Measurements from ENCODE around the gene TMEM72. TPM values are rescaled to one million over a fixed set of nuclear protein-coding genes. Genes with fewer than 3 reads are reported as not detected.

The TMEM72 gene
- polyA plus RNA-seq, 1 donor (not counting 4 experiments of a cell fraction or from before 2014, with no cell fraction given): not detected

DNA sequence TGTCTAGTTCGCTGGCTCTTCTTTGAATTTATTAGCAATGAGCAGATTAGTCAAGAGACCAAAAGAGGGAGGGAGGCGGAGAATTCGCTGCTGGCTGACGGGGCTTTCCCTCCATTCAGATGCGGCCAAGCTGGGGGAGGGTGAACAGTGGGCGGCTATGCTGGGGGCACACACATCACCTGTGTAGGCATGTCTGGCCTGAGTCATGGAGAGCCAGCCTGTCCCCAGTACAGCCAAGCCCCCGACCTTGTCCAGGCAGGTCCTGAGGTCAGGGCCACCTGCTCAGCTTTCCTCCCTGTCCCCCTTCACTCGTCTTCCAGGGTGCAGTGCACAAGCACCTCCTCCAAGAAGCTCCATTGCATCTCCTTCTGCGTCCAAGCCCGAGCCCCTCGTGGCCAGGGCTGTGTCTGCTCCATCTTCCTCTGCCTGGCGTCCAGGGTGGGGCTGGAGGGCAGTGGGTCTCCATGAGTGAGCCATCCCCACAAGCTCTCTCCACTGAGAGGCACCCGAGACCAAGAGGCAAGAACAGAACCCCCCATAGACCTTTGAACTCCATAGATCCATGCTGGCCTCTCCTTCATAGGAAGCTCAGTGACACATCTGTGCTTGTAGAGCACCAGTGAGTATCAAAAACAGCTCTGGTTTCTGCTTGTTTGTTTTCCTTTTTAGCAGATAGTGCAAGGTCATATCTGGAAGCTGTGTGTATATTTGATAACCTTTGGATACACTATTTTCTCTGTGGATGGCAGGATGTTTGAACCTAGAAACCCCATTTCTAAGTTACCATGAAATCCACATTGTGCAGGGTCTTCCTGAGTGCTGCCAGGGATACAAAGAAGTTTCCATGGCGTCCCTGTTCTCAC lies 69.4 kb downstream of the TMEM72 start:
- FAIRE-seq: no peak

DNA sequence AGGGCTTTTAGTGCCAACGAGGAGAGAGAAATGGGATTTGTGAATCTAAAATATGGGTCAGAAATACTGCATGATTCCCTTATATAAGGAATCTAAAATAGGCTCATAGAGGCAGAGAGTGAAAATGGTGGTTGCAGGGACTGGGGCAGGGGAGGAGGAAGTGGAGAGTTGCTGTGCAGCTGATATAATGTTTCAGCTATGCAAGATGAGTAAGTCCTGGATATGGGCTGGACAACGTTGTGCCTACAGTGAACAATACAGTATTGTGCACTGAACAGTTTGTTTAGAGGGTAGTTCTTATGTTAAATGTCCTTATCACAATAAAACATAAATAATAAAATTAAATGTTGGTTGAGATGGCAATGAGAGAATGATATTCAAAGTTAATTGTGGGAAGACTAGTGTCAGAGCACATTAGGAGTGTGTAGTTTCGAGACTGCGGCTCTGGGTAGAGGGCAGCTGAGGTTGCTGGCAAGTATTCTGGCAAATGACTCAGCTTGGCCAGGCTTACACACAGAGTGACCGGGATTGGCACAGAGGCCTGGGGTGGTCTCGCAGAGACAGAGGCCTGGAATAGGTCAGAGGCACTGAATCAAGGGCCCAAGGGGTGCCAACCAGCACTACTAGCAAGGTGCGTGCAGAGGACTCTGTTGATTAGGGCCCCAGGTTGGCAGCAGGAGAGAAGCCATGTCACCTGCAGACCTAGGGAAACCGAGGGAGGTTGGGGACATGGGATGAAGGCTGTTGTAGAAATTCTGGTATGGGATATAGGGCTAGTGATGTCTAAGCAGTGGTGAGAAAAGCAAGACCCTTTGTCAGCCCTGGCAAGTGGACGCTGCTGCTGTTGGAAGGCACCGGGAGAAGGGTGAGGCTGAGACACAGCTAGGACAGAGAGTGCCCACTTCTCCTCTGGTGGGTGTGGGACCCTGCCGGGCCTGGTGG lies 70.3 kb downstream of the TMEM72 start:
- H3K9ac ChIP-seq (ENCODE audit: control insufficient read depth, extremely low read depth, insufficient read depth, low read length): peak overlapping the region; percentile 65
- H3K9me3 ChIP-seq (ENCODE audit: control insufficient read depth, low read depth, low read length): no peaks in the 10 kb centered on the region
- TF ChIP-seq EZH2 (IDR thresholded peaks at IDR 0.05; ENCODE audit: low read length) (no peak), CTCF (optimal IDR thresholded peaks at IDR 0.05 in 1 of 3, IDR thresholded peaks at IDR 0.05 in 1 of 3, conservative IDR thresholded peaks at IDR 0.05 in 1 of 3; ENCODE audit: extremely low read depth in 1 of 3, insufficient read depth in 2 of 3, low read length in 3 of 3) (no peak)
- H3K4me2 ChIP-seq (ENCODE audit: control insufficient read depth, extremely low read depth, insufficient read depth, low read depth, low read length): peak overlapping the region; percentile 73
- H3K9me1 ChIP-seq (ENCODE audit: control insufficient read depth, extremely low read depth, insufficient read depth, low read length): no peaks in the 10 kb centered on the region
- dilution Hi-C loops (cut with MboI; ENCODE audit: extremely low pct_ligation_motif_present, low sequenced_read_pairs): no loop called here
- DNase-seq (ENCODE audit: low read depth, low spot score) (no peak), FAIRE-seq (peak; percentile 96)
- H3K36me3 ChIP-seq (ENCODE audit: control insufficient read depth in 2 of 2, extremely low read depth in 1 of 2, insufficient read depth in 2 of 2, low read length in 2 of 2): no peaks in the 10 kb centered on the region
- peak overlapping the region; percentile 85 for H3K27ac ChIP-seq (ENCODE audit: control insufficient read depth, insufficient read depth, low read length)
- H3K4me1 ChIP-seq (ENCODE audit: control insufficient read depth, extremely low read depth, insufficient read depth, low read length): peaks cover 45% of the 10 kb centered on the region
- no peaks in the 10 kb centered on the region for H3K27me3 ChIP-seq (ENCODE audit: control insufficient read depth, extremely low read depth, insufficient read depth, low read length)
- peak overlapping the region in 2 of 3 experiments; percentile 30 to 36 for H3K4me3 ChIP-seq (ENCODE audit: control insufficient read depth in 2 of 3, extremely low read depth in 1 of 3, insufficient read depth in 2 of 3, low read depth in 1 of 3, low read length in 3 of 3)
- H2AFZ ChIP-seq (ENCODE audit: control insufficient read depth, low read length): peak overlapping the region; percentile 91
- no peaks in the 10 kb centered on the region for H4K20me1 ChIP-seq (ENCODE audit: control insufficient read depth, extremely low read depth, insufficient read depth, low read length)
- H3K79me2 ChIP-seq (ENCODE audit: control insufficient read depth, insufficient read depth, low read length): no peaks in the 10 kb centered on the region

More for the DNA sequence above, 69.4 kb downstream of the TMEM72 start:
- H3K9me3 ChIP-seq (ENCODE audit: control insufficient read depth, low read depth, low read length): no peaks in the 10 kb centered on the region
- no peak for DNase-seq (ENCODE audit: low read depth, low spot score)
- H3K27me3 ChIP-seq (ENCODE audit: control insufficient read depth, extremely low read depth, insufficient read depth, low read length): no peaks in the 10 kb centered on the region
- peak overlapping the region; percentile 45 for H3K9ac ChIP-seq (ENCODE audit: control insufficient read depth, extremely low read depth, insufficient read depth, low read length)
- no peaks in the 10 kb centered on the region for H3K9me1 ChIP-seq (ENCODE audit: control insufficient read depth, extremely low read depth, insufficient read depth, low read length)
- peak overlapping the region in 1 of 3 experiments; percentile 36 for H3K4me3 ChIP-seq (ENCODE audit: control insufficient read depth in 2 of 3, extremely low read depth in 1 of 3, insufficient read depth in 2 of 3, low read depth in 1 of 3, low read length in 3 of 3)
- H3K4me1 ChIP-seq (ENCODE audit: control insufficient read depth, extremely low read depth, insufficient read depth, low read length): peaks cover 47% of the 10 kb centered on the region
- no peak for TF ChIP-seq CTCF (optimal IDR thresholded peaks at IDR 0.05 in 1 of 3, IDR thresholded peaks at IDR 0.05 in 1 of 3, conservative IDR thresholded peaks at IDR 0.05 in 1 of 3; ENCODE audit: extremely low read depth in 1 of 3, insufficient read depth in 2 of 3, low read length in 3 of 3)
- no peak for TF ChIP-seq EZH2 (IDR thresholded peaks at IDR 0.05; ENCODE audit: low read length)
- no peaks in the 10 kb centered on the region for H3K36me3 ChIP-seq (ENCODE audit: control insufficient read depth in 2 of 2, extremely low read depth in 1 of 2, insufficient read depth in 2 of 2, low read length in 2 of 2)
- H3K4me2 ChIP-seq (ENCODE audit: control insufficient read depth, extremely low read depth, insufficient read depth, low read depth, low read length): peak overlapping the region; percentile 73
- H3K27ac ChIP-seq (ENCODE audit: control insufficient read depth, insufficient read depth, low read length): peak overlapping the region; percentile 85
- dilution Hi-C loops (cut with MboI; ENCODE audit: extremely low pct_ligation_motif_present, low sequenced_read_pairs): no loop called here
- no peaks in the 10 kb centered on the region for H3K79me2 ChIP-seq (ENCODE audit: control insufficient read depth, insufficient read depth, low read length)
- peak overlapping the region; percentile 80 for H2AFZ ChIP-seq (ENCODE audit: control insufficient read depth, low read length)
- H4K20me1 ChIP-seq (ENCODE audit: control insufficient read depth, extremely low read depth, insufficient read depth, low read length): no peaks in the 10 kb centered on the region
